Measurements from ENCODE around the gene SLC8A3. TPM values are rescaled to one million over a fixed set of nuclear protein-coding genes. Genes with fewer than 3 reads are reported as not detected.

SLC8A3 gene
- total RNA-seq, 4 donors from 2014 or later, result 0.18 to 4.1 (median 0.69) TPM

DNA sequence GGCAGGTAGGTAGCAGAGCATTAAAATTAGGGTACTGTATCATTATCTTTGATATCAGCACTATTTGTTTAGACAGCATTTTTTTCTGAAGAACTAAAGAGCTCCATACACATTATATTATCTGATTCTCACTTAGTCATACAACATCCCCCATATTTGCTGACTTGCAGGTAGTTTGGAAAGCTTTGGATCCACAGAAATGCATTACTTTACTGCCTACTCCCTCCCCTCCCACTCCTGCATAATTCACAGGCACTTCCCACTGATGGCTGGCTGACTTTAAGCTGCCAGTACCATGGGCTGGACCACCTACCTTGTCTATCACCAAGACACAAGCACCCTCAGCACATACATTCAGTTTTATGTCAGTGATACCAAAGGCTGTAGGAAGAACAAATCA lies 110.4 kb downstream of the SLC8A3 start:
- no peaks in the 10 kb centered on the region for H3K27me3 ChIP-seq
- no peaks in the 10 kb centered on the region for H3K9me3 ChIP-seq

DNA sequence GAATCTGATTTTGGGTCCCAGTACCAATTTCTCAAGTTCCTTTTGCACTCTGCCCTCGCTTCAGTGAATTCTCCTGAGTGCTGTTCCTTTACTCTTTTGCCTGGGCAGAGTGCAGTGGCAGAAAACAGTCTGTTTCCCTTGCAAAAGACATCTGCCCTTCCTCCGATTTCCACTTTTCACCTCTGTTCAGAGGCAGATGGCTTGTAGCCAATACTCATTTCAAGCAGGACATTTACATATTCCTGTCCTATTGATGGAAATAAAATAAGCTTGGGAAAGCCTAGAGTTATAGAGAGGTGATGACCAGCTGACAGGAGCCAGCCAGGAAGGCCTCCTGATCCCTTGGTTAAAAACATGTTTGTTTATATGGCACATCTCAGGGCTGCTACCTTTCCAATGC lies 111.0 kb downstream of the SLC8A3 start:
- TF ChIP-seq CTCF (IDR thresholded peaks at IDR 0.05) (no peak), POLR2A (IDR thresholded peaks at IDR 0.05) (no peak)
- Histone ChIP-seq H3K4me1 (no peaks in the 10 kb centered on the region), H3K27me3 (no peaks in the 10 kb centered on the region), H3K4me3 (no peak overlapping the region), H3K9me3 (no peaks in the 10 kb centered on the region), H3K27ac (no peak overlapping the region), H3K36me3 (no peaks in the 10 kb centered on the region)
- DNase-seq, result no peak

More for the DNA sequence above, 110.4 kb downstream of the SLC8A3 start:
- H3K4me3 ChIP-seq, result no peak overlapping the region
- no peaks in the 10 kb centered on the region for H3K4me1 ChIP-seq
- H3K27ac ChIP-seq, result no peak overlapping the region
- TF ChIP-seq CTCF (IDR thresholded peaks at IDR 0.05) (no peak), POLR2A (IDR thresholded peaks at IDR 0.05) (no peak)
- H3K36me3 ChIP-seq, result no peaks in the 10 kb centered on the region
- no peak for DNase-seq

DNA sequence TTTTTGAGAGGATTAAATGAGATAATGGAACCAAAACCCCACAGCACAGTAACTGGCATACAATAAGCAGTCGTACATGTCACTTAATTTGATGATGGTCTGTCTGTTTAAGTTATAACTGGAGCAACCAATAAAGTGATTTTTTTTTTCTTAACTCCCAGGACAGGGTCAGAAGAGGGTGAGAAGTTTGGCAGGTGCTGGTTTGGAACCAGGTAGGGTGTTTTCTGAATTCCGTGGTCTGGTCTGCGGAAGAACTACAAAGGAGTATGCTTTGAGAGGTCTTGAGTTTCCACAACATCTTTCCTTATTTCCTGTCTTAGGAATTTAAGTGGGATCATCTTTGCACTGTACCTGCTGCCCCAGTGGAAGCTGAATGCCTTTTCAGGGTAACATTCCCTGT lies 111.7 kb downstream of the SLC8A3 start:
- no peaks in the 10 kb centered on the region for H3K27me3 ChIP-seq
- TF ChIP-seq CTCF (IDR thresholded peaks at IDR 0.05) (no peak), POLR2A (IDR thresholded peaks at IDR 0.05) (no peak)
- H3K4me3 ChIP-seq, result no peak overlapping the region
- H3K36me3 ChIP-seq, result no peaks in the 10 kb centered on the region
- no peaks in the 10 kb centered on the region for H3K4me1 ChIP-seq
- H3K27ac ChIP-seq, result no peak overlapping the region
- no peak for DNase-seq
- no peaks in the 10 kb centered on the region for H3K9me3 ChIP-seq

DNA sequence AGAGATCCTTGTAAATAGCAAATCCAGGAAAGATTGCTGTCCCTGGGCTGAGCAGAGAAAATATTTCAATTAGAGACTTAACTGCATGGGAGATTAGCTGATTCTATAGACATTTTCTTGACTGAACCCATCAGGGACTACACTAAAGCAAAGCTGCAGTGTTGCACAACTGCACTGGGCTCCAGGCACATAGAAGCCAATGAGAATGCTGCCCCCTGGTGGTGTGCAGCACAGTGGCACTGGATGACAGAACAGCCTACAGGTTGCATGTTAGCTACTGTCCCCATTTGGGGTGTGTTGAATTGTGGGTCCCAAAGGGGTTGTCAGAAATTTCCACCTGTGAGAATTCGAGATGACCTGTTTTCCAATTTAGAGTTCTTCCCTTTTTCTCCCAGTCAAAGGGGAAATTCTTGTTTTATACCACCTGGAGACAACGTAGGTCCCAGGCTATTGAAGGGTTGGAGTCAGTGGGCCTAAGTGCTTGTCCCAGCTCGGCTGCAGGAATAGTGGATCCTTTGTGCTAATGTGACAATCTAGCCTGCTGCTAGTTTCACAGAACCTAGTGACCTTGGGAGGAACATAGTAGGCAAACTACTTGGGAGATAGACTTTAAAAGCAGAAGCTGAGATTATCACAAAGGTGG lies 114.7 kb downstream of the SLC8A3 start:
- no peak overlapping the region for H3K27ac ChIP-seq
- no peak overlapping the region for H3K4me3 ChIP-seq
- H3K36me3 ChIP-seq, result no peaks in the 10 kb centered on the region
- no peaks in the 10 kb centered on the region for H3K9me3 ChIP-seq
- no peaks in the 10 kb centered on the region for H3K27me3 ChIP-seq
- DNase-seq, result peak in 2 of 3 donors; percentile 60 to 75
- no peaks in the 10 kb centered on the region for H3K4me1 ChIP-seq
- no peak for TF ChIP-seq POLR2A (IDR thresholded peaks at IDR 0.05)
- TF ChIP-seq CTCF (IDR thresholded peaks at IDR 0.05), result peak in 4 of 6 experiments; percentile 53 to 76 (median 71)

- no peak for DNase-seq
- TF ChIP-seq POLR2A (IDR thresholded peaks at IDR 0.05), result no peak
- TF ChIP-seq CTCF (IDR thresholded peaks at IDR 0.05), result no peak
- Histone ChIP-seq H3K9me3 (no peaks in the 10 kb centered on the region), H3K36me3 (no peaks in the 10 kb centered on the region), H3K4me1 (no peaks in the 10 kb centered on the region), H3K27me3 (no peaks in the 10 kb centered on the region), H3K27ac (no peak overlapping the region), H3K4me3 (no peak overlapping the region)
These were observed 119.6 kb downstream of the SLC8A3 start for GRCh38 chr14:70069186-70069585.

GRCh38 chr14:70067810-70068209 lies 120.9 kb downstream of the SLC8A3 start:
- Histone ChIP-seq H3K36me3 (no peaks in the 10 kb centered on the region), H3K27me3 (no peaks in the 10 kb centered on the region), H3K27ac (no peak overlapping the region), H3K9me3 (no peaks in the 10 kb centered on the region), H3K4me1 (no peaks in the 10 kb centered on the region), H3K4me3 (no peak overlapping the region)
- TF ChIP-seq POLR2A (IDR thresholded peaks at IDR 0.05), result no peak
- TF ChIP-seq CTCF (IDR thresholded peaks at IDR 0.05), result no peak
- DNase-seq, result no peak
